Nephron progenitor cell (in vitro differentiated cells): ENCODE data around the gene EN2.

ENCODE experiments used
- DNase-seq: peaks from one replicate; pipeline ENCODE4 v3.0.0; 2021
- H3K27ac Mint-ChIP-seq: 2 replicates; pipeline ENCODE4 v1.8.0; 2021; ENCODE audit warnings: mild to moderate bottlenecking, moderate library complexity, mixed read lengths
- H3K27me3 Mint-ChIP-seq: 2 replicates; pipeline ENCODE4 v1.8.0; 2021; ENCODE audit warnings: mild to moderate bottlenecking, low read depth, mixed read lengths; ENCODE audit not compliant: poor library complexity
- H3K36me3 Mint-ChIP-seq: 2 replicates; pipeline ENCODE4 v1.8.0; 2021; ENCODE audit warnings: low read depth, mixed read lengths
- H3K4me1 Mint-ChIP-seq: 2 replicates; pipeline ENCODE4 v1.8.0; 2021; ENCODE audit warnings: mixed read lengths
- H3K4me3 Mint-ChIP-seq: 2 replicates; pipeline ENCODE4 v1.8.0; 2021; ENCODE audit warnings: mild to moderate bottlenecking, moderate library complexity, mixed read lengths
- H3K9me3 Mint-ChIP-seq: 2 replicates; pipeline ENCODE4 v1.8.0; 2021; ENCODE audit warnings: mild to moderate bottlenecking, moderate library complexity, mixed read lengths
- TF ChIP-seq, protein P1 (sequence below): fragments of 200-600 bp; sonication (generic); IDR thresholded peaks from 2 replicates; pipeline ENCODE4 v1.5.0; 2021; ENCODE audit warnings: antibody characterized with exemption

The EN2 gene

GRCh38 chr7:155420116-155420515, 37.8 kb upstream of the EN2 start:
- Mint-ChIP-seq H3K27ac (no peak overlapping the region), H3K4me1 (peaks cover 17% of the 10 kb centered on the region), H3K9me3 (no peaks in the 10 kb centered on the region), H3K27me3 (peaks cover 17% of the 10 kb centered on the region), H3K4me3 (no peak overlapping the region), H3K36me3 (no peaks in the 10 kb centered on the region)
- TF ChIP-seq, protein P1, sequence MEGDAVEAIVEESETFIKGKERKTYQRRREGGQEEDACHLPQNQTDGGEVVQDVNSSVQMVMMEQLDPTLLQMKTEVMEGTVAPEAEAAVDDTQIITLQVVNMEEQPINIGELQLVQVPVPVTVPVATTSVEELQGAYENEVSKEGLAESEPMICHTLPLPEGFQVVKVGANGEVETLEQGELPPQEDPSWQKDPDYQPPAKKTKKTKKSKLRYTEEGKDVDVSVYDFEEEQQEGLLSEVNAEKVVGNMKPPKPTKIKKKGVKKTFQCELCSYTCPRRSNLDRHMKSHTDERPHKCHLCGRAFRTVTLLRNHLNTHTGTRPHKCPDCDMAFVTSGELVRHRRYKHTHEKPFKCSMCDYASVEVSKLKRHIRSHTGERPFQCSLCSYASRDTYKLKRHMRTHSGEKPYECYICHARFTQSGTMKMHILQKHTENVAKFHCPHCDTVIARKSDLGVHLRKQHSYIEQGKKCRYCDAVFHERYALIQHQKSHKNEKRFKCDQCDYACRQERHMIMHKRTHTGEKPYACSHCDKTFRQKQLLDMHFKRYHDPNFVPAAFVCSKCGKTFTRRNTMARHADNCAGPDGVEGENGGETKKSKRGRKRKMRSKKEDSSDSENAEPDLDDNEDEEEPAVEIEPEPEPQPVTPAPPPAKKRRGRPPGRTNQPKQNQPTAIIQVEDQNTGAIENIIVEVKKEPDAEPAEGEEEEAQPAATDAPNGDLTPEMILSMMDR = no peak
- DNase-seq = no peak

GRCh38 chr7:155422151-155422550, 35.8 kb upstream of the EN2 start:
- DNase-seq = no peak
- no peaks in the 10 kb centered on the region for H3K9me3 Mint-ChIP-seq
- H3K27ac Mint-ChIP-seq = no peak overlapping the region
- H3K36me3 Mint-ChIP-seq = no peaks in the 10 kb centered on the region
- TF ChIP-seq, protein P1 = no peak
- peaks cover 17% of the 10 kb centered on the region for H3K4me1 Mint-ChIP-seq
- H3K4me3 Mint-ChIP-seq = no peak overlapping the region
- H3K27me3 Mint-ChIP-seq = peaks cover 30% of the 10 kb centered on the region

GRCh38 chr7:155422599-155423336, 35.2 kb upstream of the EN2 start:
- TF ChIP-seq, protein P1 = no peak
- peaks cover 26% of the 10 kb centered on the region for H3K27me3 Mint-ChIP-seq
- no peak overlapping the region for H3K27ac Mint-ChIP-seq
- no peak overlapping the region for H3K4me3 Mint-ChIP-seq
- H3K36me3 Mint-ChIP-seq = no peaks in the 10 kb centered on the region
- no peaks in the 10 kb centered on the region for H3K9me3 Mint-ChIP-seq
- no peak for DNase-seq
- peaks cover 17% of the 10 kb centered on the region for H3K4me1 Mint-ChIP-seq

GRCh38 chr7:155423337-155424285, 34.3 kb upstream of the EN2 start:
- DNase-seq = no peak
- Mint-ChIP-seq H3K27me3 (peaks cover 33% of the 10 kb centered on the region), H3K27ac (no peak overlapping the region), H3K4me3 (no peak overlapping the region), H3K4me1 (peaks cover 14% of the 10 kb centered on the region), H3K9me3 (no peaks in the 10 kb centered on the region), H3K36me3 (no peaks in the 10 kb centered on the region)
- TF ChIP-seq, protein P1 = no peak

DNA sequence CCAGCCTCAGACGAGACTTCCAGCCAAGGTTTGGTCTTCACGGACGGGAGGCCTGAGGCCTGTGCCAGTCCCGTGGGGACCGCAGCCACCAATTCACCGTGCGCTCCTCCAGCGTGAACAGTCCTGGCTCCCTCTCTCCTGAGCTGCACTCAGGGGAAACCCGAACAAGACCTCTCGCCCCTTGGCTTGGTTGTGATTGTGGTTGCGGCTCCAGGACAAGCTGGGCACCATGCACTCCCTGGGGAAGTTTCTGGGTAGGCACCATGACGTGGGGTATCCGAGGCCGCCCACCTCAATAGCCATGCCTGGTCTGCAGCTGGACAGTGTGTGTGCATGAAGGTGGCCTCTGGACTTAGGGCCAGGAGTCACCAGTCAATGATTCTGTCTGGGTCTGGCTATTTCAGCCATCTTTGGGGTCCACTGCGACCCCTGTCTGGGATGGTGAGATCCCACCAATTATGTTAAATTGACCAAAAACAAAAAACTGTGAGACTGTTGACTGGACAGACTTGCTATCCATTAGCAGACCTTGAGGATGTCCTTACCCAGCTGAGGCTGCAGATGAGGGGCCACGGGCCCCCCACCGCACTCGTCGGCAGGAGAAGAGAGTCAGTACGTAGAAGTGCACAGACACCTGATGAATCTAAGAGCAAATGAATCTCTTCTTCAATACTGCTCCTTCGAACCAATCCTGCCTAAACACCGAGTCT, 33.5 kb upstream of the EN2 start:
- Mint-ChIP-seq H3K4me1 (peaks cover 6% of the 10 kb centered on the region), H3K27me3 (peaks cover 40% of the 10 kb centered on the region), H3K27ac (no peak overlapping the region), H3K4me3 (no peak overlapping the region), H3K36me3 (no peaks in the 10 kb centered on the region), H3K9me3 (no peaks in the 10 kb centered on the region)
- TF ChIP-seq, protein P1 = no peak
- no peak for DNase-seq
